ENCODE measurements around the gene ALDH3B2. TPM values are rescaled to one million over a fixed set of nuclear protein-coding genes. Genes with fewer than 3 reads are reported as not detected.

The ALDH3B2 gene
- total RNA-seq, 8 experiments from 2014 or later = 0.08 to 0.57 (median 0.15) TPM; not detected in 4

DNA sequence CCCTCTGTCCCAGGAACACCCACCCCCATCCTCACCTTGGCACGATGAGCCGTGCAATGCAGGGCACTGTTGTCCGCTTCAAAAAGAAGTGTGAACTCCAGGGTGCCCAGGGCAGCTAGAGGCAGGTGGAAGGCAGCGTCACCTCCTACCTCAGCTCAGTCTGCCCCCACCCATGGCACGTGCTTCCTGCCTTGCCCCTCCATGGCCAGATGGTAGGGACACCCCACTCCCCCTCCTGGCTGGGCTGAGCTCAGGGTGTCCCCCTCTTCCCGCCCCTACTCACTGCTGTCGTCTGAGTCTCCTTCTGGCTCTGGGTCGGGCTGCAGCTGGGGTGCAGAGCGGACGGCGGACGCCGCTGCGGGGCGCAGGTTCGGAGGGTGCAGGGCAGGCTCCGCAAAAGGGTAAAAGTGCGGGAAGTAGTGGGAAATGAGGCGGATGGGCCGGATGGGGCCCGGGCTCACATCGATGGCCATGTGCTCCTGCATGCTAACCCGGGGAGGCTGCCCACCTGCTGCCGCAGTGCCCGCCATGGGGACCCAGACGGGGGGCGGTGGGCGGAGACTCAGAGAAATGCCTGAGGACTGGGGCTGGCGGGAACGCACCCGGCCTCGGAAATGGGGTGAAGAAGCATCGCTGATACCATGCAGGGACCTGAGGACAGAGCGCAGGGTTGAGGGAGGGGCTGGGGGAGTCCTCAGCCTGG is 58.5 kb downstream of the ALDH3B2 start:
- in situ Hi-C loops (cut with MboI; ENCODE audit: low pct_unique_long_range_greater_than_20kb in 2 of 9, low sequenced_read_pairs in 9 of 9, unreplicated experiment in 9 of 9) = no loop called here
- no peak overlapping the region for H3K4me3 ChIP-seq
- peaks cover 0 to 2% of the 10 kb centered on the region in 2 donors for H3K4me1 ChIP-seq (replicated peaks in 1 of 2)
- ATAC-seq (replicated peaks in 6 of 8) = peak in 2 of 8 experiments; percentile 1 to 3
- 80 to 87% methylated on average over 1 to 3 of the region's 34 CpGs; no CpG with 5 or more reads in 8 of the 10 experiments for WGBS, 10 experiments
- H3K27ac ChIP-seq = no peak overlapping the region

DNA sequence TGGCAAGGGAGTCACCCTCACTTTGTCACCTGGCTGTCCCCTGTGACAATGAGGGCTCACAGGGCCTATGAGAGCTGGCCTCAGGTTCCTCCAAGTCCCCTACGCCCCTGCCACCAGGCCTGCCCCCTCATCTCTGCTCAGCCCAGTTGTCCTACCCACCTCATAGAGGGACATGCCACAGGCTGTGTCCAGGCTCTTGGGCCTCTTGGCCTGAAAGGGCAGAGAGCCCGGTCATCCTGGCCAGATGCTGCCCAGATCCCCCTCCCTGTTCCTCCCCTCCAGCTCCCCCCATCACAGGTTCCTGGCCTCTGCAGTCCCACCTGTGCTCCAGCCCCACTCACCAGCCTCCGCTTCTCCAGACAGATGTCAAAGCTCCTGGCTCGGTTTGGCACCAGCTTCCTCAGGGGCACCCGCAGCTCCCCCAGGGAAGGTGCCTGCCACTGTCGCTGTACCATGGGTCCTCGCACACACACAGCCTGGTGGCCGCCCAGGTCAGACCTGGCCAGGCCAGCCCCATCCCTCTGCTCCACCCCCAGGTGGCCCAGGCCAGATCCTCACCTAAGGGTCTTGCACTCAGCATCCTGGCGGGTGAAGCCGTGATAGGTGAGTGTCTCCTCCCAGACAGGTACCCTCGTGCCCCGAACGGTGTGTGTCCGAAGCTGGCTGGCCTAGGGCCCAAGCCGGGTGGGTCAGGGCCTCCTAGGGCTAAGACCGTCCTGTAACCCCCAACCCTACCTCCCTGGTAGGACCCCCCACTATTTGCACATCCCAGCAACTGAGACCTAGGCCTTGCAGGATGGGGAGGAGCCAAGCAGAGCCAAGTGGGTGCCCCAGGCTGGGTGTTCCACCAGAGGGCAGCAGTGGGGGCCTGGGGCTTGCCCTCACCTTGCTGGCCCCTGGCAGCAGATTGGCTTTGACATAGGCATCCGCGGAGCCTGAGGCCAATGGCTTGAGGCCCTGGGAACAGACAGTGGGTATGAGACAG is 59.4 kb downstream of the ALDH3B2 start:
- peak in 7 of 8 experiments; percentile 1 to 50 (median 6) for ATAC-seq (replicated peaks in 6 of 8)
- in situ Hi-C loops (cut with MboI; ENCODE audit: low pct_unique_long_range_greater_than_20kb in 2 of 9, low sequenced_read_pairs in 9 of 9, unreplicated experiment in 9 of 9) = no loop called here
- H3K27ac ChIP-seq = no peak overlapping the region
- H3K4me3 ChIP-seq = no peak overlapping the region
- 80 to 100% (median 93%) methylated on average over 1 to 3 of the region's 18 CpGs; no CpG with 5 or more reads in 7 of the 10 experiments for WGBS, 10 experiments
- peaks cover 0 to 2% of the 10 kb centered on the region in 2 donors for H3K4me1 ChIP-seq (replicated peaks in 1 of 2)

DNA sequence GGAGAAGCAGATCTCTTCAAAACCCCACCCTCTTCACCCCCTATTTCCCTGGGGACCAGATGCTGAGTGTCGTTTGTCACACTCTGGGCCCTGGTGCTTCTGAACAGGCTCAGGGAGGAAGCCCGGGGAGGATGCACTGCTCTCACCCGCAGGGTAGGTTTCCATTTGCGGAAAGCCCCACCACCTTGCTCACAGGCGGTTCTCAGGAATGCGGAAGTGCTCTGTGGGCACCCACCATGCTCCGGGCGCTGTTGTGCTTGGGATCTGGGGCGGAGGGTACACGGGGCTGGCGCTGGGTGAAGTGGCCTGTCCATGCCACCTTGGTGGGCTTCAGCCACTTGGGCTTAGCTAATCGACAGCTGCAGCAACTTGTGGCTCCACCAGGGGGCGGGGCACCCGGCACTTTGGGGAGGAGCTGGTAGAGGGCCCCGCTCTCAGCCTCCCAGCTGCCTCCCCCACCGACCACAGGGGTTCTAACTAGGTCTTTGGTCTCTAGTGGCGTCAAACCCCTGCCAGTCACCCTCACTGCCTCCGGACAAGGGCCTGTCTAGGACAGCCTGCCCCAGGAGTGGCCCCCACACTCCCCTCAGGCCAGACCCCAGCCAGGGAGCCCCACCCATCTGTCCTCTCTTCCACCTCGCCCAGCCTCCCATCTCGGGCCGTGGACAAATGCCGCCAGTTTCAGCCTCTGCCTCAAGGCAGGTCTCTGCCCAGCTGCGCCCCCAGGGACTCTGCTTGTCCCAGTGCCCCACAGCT is 60.3 kb downstream of the ALDH3B2 start:
- in situ Hi-C loops (cut with MboI; ENCODE audit: low pct_unique_long_range_greater_than_20kb in 2 of 9, low sequenced_read_pairs in 9 of 9, unreplicated experiment in 9 of 9) = no loop called here
- no peak overlapping the region for H3K27ac ChIP-seq
- H3K4me3 ChIP-seq = no peak overlapping the region

DNA sequence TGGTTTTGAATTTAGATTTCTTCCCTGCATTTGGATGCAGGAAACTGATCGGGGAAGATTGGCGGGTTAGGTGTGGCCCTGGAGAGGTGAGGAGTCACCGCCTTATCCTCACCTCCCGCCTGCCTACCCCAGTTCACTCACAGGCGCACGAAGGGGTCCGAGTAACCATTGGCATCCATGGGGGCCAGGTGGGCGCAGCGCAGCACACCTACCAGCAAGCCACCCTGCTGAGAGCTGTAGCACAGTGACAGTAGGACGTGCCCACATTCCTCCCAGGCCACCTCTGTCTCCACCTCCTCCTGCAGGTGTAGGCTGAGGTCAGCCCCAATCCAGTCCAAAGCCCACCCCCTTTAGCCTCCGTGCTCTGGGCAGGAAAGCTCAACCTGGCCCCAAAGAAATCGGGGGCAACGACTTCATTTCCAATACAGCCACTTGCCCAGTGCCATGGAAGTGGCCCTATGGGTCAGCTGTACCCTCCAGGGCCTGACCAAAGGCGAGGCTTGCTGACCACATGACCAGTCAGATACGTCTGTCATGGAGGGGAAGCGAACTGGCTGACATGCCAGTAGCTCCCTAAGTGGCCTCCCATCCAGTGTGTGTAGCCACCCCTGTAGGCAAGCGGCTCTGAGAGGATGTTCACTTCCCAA is 61.0 kb downstream of the ALDH3B2 start:
- in situ Hi-C loops (cut with MboI; ENCODE audit: low pct_unique_long_range_greater_than_20kb in 2 of 9, low sequenced_read_pairs in 9 of 9, unreplicated experiment in 9 of 9) = no loop called here
- H3K4me3 ChIP-seq = no peak overlapping the region
- peak in 5 of 8 experiments; percentile 3 to 12 (median 6) for ATAC-seq (replicated peaks in 6 of 8)
- WGBS, 10 experiments = 70 to 100% (median 90%) methylated on average over 1 to 9 of the region's 17 CpGs; no CpG with 5 or more reads in 4 of the 10 experiments
- H3K4me1 ChIP-seq (replicated peaks in 1 of 2) = no peaks in the 10 kb centered on the region
- no peak overlapping the region for H3K27ac ChIP-seq

More for the DNA sequence above, 60.3 kb downstream of the ALDH3B2 start:
- 18 to 50% (median 40%) methylated on average over 2 to 4 of the region's 23 CpGs; no CpG with 5 or more reads in 6 of the 10 experiments for WGBS, 10 experiments
- peak; percentile 39 to 78 (median 60) for ATAC-seq (replicated peaks in 6 of 8)
- no peaks in the 10 kb centered on the region for H3K4me1 ChIP-seq (replicated peaks in 1 of 2)

DNA sequence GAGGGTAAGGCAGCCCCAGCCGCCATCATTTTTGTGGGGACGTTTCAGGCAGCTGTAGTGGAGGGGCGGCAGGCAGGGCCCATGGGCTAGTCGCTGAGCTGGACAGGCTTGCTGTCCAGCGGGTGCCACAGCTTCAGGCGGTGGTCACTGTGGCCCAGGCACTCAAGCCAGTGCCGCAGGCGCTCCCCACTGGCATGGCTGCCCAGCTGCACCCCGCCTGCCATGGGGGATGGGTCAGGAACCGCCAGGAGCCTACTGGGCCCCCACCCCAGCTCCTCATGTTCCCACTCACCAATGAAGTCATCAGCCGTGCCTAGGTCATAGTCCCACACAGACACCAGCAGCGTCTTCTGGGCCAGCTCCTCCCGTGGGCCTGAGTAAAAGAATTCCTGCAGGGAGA is 61.7 kb downstream of the ALDH3B2 start:
- ATAC-seq (replicated peaks in 6 of 8) = no peak
- H3K27ac ChIP-seq = no peak overlapping the region
- no peak overlapping the region for H3K4me3 ChIP-seq
- in situ Hi-C loops (cut with MboI; ENCODE audit: low pct_unique_long_range_greater_than_20kb in 2 of 9, low sequenced_read_pairs in 9 of 9, unreplicated experiment in 9 of 9) = no loop called here
- WGBS, 10 experiments = 60% methylated on average over 1 of the region's 13 CpGs; no CpG with 5 or more reads in 9 of the 10 experiments
- H3K4me1 ChIP-seq (replicated peaks in 1 of 2) = peaks cover 1 to 2% of the 10 kb centered on the region in 2 donors

Other genes with a start within 250 kb of the ALDH3B2 start
- 10 to 100 TPM; 21.8 to 48.3 (median 30.6) TPM for gene RPS6KB2, start 246.1 kb downstream of the ALDH3B2 start, total RNA-seq
- under 1 TPM in 2 of 8 experiments, not detected in 6; 0.17 to 0.22 TPM for gene PTPRCAP, start 236.9 kb downstream of the ALDH3B2 start, total RNA-seq
- gene CORO1B, start 231.1 kb downstream of the ALDH3B2 start, total RNA-seq = 10 to 100 TPM; 23.3 to 93.7 (median 37.5) TPM
- gene GPR152, start 221.9 kb downstream of the ALDH3B2 start, total RNA-seq = under 1 TPM in 5 of 8 experiments, not detected in 3; 0.11 to 0.90 (median 0.31) TPM
- under 1 TPM in 7 of 8 experiments, not detected in 1; 0.16 to 0.62 (median 0.20) TPM for gene CABP4, start 219.3 kb downstream of the ALDH3B2 start, total RNA-seq
- gene TMEM134, start 205.4 kb downstream of the ALDH3B2 start, total RNA-seq = 10 to 100 TPM in 7 of 8 experiments, 1 to 10 TPM in 1; 9.9 to 30.6 (median 17.2) TPM
- gene AIP, start 191.6 kb downstream of the ALDH3B2 start, total RNA-seq = 10 to 100 TPM; 48.1 to 72.2 (median 59.5) TPM
- gene PITPNM1, start 169.3 kb downstream of the ALDH3B2 start, total RNA-seq = 10 to 100 TPM; 21.4 to 64.4 (median 35.9) TPM
- gene CDK2AP2, start 166.5 kb downstream of the ALDH3B2 start, total RNA-seq = 10 to 100 TPM; 13.8 to 39.3 (median 19.8) TPM
- gene CABP2, start 151.2 kb downstream of the ALDH3B2 start, total RNA-seq = under 1 TPM in 1 of 8 experiments, not detected in 7; 0.71 TPM
- 1,000 to 10,000 TPM in 2 of 8 experiments, 100 to 1,000 TPM in 6; 462 to 1,848 (median 788) TPM for gene GSTP1, start 90.8 kb downstream of the ALDH3B2 start, total RNA-seq
- gene NDUFV1, start 67.7 kb downstream of the ALDH3B2 start, total RNA-seq = 100 to 1,000 TPM; 135 to 267 (median 157) TPM
- 10 to 100 TPM in 1 of 8 experiments, 1 to 10 TPM in 7; 3.3 to 13.3 (median 5.1) TPM for gene NUDT8, start 44.7 kb downstream of the ALDH3B2 start, total RNA-seq
- under 1 TPM in 5 of 8 experiments, not detected in 3; 0.22 to 0.71 (median 0.37) TPM for gene TBX10, start 34.9 kb downstream of the ALDH3B2 start, total RNA-seq
- not detected for gene ACY3, start 23.9 kb downstream of the ALDH3B2 start, total RNA-seq